ENCODE data around the gene USP17L30.
"Not testable (repeated sequence)": the region's sequence is repeated elsewhere in the genome, so short reads cannot be mapped to it uniquely, and the experiment has no call there.

The USP17L30 gene
- 0 reads per million in 4 experiments for total RNA-seq

DNA sequence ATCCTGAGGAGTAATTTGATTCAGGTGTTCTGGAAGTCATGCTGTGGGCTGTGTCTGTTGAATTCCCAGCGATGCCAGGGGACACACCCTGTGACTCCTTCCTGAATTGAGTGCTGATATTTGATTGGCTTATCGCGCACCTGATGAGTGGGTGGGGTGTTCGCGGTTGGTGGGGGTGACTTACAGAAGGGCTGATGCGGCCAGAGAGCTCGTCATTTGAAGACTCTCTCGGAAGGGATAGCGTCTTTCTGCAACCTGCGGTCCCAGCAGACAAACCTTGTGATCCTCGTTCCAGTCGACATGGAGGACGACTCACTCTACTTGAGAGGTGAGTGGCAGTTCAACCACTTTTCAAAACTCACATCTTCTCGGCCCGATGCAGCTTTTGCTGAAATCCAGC, at the start of gene USP17L30:
USP17L30 (plus strand) TSS at position 301 of the 400 bp plus-strand sequence; CDS start at position 301, 0 bp downstream.
- not testable (repeated sequence) for DNase-seq

GRCh38 chr4:9324191-9324590, 38.7 kb upstream of the USP17L30 start:
- DNase-seq, result not testable (repeated sequence)

DNA sequence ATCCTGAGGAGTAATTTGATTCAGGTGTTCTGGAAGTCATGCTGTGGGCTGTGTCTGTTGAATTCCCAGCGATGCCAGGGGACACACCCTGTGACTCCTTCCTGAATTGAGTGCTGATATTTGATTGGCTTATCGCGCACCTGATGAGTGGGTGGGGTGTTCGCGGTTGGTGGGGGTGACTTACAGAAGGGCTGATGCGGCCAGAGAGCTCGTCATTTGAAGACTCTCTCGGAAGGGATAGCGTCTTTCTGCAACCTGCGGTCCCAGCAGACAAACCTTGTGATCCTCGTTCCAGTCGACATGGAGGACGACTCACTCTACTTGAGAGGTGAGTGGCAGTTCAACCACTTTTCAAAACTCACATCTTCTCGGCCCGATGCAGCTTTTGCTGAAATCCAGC, 38.1 kb upstream of the USP17L30 start, which contains the start of gene USP17L24:
USP17L24 (plus strand) TSS at position 301 of the 400 bp plus-strand sequence; CDS start at position 301, 0 bp downstream.
- DNase-seq, result not testable (repeated sequence)

GRCh38 chr4:9329611-9330010, 33.3 kb upstream of the USP17L30 start, which contains the start of gene USP17L25:
USP17L25 (plus strand) TSS chr4:9329911; CDS start chr4:9329911, 0 bp downstream.
- DNase-seq, result not testable (repeated sequence)

DNA sequence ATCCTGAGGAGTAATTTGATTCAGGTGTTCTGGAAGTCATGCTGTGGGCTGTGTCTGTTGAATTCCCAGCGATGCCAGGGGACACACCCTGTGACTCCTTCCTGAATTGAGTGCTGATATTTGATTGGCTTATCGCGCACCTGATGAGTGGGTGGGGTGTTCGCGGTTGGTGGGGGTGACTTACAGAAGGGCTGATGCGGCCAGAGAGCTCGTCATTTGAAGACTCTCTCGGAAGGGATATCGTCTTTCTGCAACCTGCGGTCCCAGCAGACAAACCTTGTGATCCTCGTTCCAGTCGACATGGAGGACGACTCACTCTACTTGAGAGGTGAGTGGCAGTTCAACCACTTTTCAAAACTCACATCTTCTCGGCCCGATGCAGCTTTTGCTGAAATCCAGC, 28.6 kb upstream of the USP17L30 start, which contains the start of gene USP17L26:
USP17L26 (plus strand) TSS at position 301 of the 400 bp plus-strand sequence; CDS start at position 301, 0 bp downstream.
- not testable (repeated sequence) for DNase-seq

DNA sequence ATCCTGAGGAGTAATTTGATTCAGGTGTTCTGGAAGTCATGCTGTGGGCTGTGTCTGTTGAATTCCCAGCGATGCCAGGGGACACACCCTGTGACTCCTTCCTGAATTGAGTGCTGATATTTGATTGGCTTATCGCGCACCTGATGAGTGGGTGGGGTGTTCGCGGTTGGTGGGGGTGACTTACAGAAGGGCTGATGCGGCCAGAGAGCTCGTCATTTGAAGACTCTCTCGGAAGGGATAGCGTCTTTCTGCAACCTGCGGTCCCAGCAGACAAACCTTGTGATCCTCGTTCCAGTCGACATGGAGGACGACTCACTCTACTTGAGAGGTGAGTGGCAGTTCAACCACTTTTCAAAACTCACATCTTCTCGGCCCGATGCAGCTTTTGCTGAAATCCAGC, 23.8 kb upstream of the USP17L30 start, which contains the start of gene USP17L5:
USP17L5 (plus strand) TSS at position 301 of the 400 bp plus-strand sequence; CDS start at position 301, 0 bp downstream.
- not testable (repeated sequence) for DNase-seq

DNA sequence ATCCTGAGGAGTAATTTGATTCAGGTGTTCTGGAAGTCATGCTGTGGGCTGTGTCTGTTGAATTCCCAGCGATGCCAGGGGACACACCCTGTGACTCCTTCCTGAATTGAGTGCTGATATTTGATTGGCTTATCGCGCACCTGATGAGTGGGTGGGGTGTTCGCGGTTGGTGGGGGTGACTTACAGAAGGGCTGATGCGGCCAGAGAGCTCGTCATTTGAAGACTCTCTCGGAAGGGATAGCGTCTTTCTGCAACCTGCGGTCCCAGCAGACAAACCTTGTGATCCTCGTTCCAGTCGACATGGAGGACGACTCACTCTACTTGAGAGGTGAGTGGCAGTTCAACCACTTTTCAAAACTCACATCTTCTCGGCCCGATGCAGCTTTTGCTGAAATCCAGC, 19.1 kb upstream of the USP17L30 start, which contains the start of gene USP17L27:
USP17L27 (plus strand) TSS at position 301 of the 400 bp plus-strand sequence; CDS start at position 301, 0 bp downstream.
- not testable (repeated sequence) for DNase-seq

DNA sequence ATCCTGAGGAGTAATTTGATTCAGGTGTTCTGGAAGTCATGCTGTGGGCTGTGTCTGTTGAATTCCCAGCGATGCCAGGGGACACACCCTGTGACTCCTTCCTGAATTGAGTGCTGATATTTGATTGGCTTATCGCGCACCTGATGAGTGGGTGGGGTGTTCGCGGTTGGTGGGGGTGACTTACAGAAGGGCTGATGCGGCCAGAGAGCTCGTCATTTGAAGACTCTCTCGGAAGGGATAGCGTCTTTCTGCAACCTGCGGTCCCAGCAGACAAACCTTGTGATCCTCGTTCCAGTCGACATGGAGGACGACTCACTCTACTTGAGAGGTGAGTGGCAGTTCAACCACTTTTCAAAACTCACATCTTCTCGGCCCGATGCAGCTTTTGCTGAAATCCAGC, 14.3 kb upstream of the USP17L30 start, which contains the start of gene USP17L28:
USP17L28 (plus strand) TSS at position 301 of the 400 bp plus-strand sequence; CDS start at position 301, 0 bp downstream.
- DNase-seq, result not testable (repeated sequence)

- not testable (repeated sequence) for DNase-seq
Observed at GRCh38 chr4:9350866-9351265, 12.1 kb upstream of the USP17L30 start.

- DNase-seq, result not testable (repeated sequence)
Observed at GRCh38 chr4:9353338-9353737, 9.6 kb upstream of the USP17L30 start, which contains the start of gene USP17L29. USP17L29 (plus strand) TSS chr4:9353638; CDS start chr4:9353638, 0 bp downstream.

GRCh38 chr4:9379881-9380280, 17.0 kb downstream of the USP17L30 start:
- DNase-seq, result not testable (repeated sequence)

GRCh38 chr4:9381012-9381534, 18.1 kb downstream of the USP17L30 start:
- not testable (repeated sequence) for DNase-seq

- DNase-seq, result no peak
Observed at GRCh38 chr4:9384126-9384525, 21.2 kb downstream of the USP17L30 start.

GRCh38 chr4:9389001-9389400, 26.1 kb downstream of the USP17L30 start:
- not testable (repeated sequence) for DNase-seq

GRCh38 chr4:9405774-9406173, 42.8 kb downstream of the USP17L30 start:
- not testable (repeated sequence) for DNase-seq

DNA sequence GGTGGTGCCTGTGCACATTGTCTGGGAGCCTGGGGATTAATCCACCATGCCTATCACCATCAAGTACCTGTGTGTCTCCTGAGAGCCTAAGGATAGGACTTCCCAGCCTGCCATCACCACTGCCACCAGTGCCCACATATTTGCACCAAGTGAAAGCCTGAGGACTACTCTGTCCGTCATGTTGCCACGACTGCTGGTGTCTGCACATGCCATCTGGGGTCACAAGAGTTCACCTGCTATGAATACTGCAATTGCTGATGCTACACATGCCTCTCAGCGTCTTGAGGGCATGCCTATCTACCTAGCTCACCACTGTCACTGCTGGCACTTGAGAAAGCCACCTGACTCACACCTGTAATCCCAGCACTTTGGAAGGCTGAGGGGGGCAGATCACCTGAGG, 43.6 kb downstream of the USP17L30 start:
- DNase-seq, result not testable (repeated sequence)

DNA sequence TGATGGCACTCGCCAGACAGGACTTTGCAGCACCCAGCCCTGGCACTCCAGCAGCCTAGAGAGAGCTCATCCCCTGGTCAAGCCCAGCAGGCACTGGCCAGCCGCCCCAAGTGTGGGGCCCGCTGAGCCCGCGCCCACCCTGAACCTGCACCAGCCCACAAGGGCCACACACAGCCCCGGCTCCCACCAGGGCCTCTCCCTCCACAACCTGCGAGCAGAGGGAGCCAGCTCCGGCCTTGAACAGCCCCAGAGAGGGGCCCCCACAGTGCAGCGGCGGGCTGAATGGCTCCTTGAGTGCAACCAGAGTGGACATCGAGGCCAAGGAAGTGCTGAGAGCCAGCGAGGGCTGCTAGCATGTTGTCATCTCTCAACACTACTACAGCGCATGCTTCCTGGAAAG, 46.9 kb downstream of the USP17L30 start:
- DNase-seq, result no peak

Data from effector CD8-positive, alpha-beta T cell (primary cell).